GM21825 (cell line): Measurements from ENCODE around the gene BSND.
"Not testable (repeated sequence)": the region's sequence is repeated elsewhere in the genome, so short reads cannot be mapped to it uniquely, and the experiment has no call there.

Source experiments
- ATAC-seq: cut with Tn5 transposase; IDR thresholded peaks from one replicate; pipeline ENCODE4 v1.9.1; 2021; ENCODE audit warnings: mild to moderate bottlenecking, moderate library complexity; ENCODE audit not compliant: unreplicated experiment

Gene BSND

GRCh38 chr1:54998677-54999076 is at the start of gene BSND:
BSND (plus strand) TSS chr1:54998933; CDS start chr1:54999187, 254 bp downstream.
- ATAC-seq: no peak

GRCh38 chr1:54949053-54949452 is 49.7 kb upstream of the BSND start:
- no peak for ATAC-seq

GRCh38 chr1:54950006-54950368 is 48.7 kb upstream of the BSND start:
- ATAC-seq: no peak

- peak; percentile 58 for ATAC-seq
Measured at GRCh38 chr1:54950369-54951163, 48.2 kb upstream of the BSND start.

GRCh38 chr1:54951810-54952226 is 46.9 kb upstream of the BSND start:
- no peak for ATAC-seq

GRCh38 chr1:54952950-54953718 is 45.6 kb upstream of the BSND start:
- ATAC-seq: no peak

- ATAC-seq: no peak
Measured at GRCh38 chr1:54953846-54954245, 44.9 kb upstream of the BSND start.

GRCh38 chr1:54955359-54955758 is 43.4 kb upstream of the BSND start:
- ATAC-seq: no peak

GRCh38 chr1:54956726-54957125 is 42.0 kb upstream of the BSND start:
- ATAC-seq: no peak

- no peak for ATAC-seq
Measured at GRCh38 chr1:54959241-54959640, 39.5 kb upstream of the BSND start.

GRCh38 chr1:54962612-54963395 is 35.9 kb upstream of the BSND start:
- ATAC-seq: no peak

- ATAC-seq: not testable (repeated sequence)
Measured at GRCh38 chr1:54963829-54964228, 34.9 kb upstream of the BSND start.

GRCh38 chr1:54965624-54966340 is 33.0 kb upstream of the BSND start:
- ATAC-seq: peak; percentile 81

GRCh38 chr1:54967372-54967771 is 31.4 kb upstream of the BSND start:
- no peak for ATAC-seq

GRCh38 chr1:54968551-54968950 is 30.2 kb upstream of the BSND start:
- no peak for ATAC-seq

- ATAC-seq: no peak
Measured at GRCh38 chr1:54969879-54970278, 28.9 kb upstream of the BSND start.

GRCh38 chr1:54970901-54971300 is 27.8 kb upstream of the BSND start:
- ATAC-seq: no peak

GRCh38 chr1:54971317-54971791 is 27.4 kb upstream of the BSND start:
- peak; percentile 78 for ATAC-seq

GRCh38 chr1:54972436-54972835 is 26.3 kb upstream of the BSND start:
- no peak for ATAC-seq

GRCh38 chr1:54973205-54973921 is 25.4 kb upstream of the BSND start:
- no peak for ATAC-seq
